ENCODE measurements around the gene SLC36A1.
"Not testable (repeated sequence)": the region's sequence is repeated elsewhere in the genome, so short reads cannot be mapped to it uniquely, and the experiment has no call there.

The SLC36A1 gene

GRCh38 chr5:151447174-151448037 lies at the start of gene SLC36A1:
Gene SLC36A1, plus strand, starts transcription at chr5:151447603. Its CDS starts 11,190 bp downstream, at chr5:151458793.
- peak; percentile 76 to 96 (median 86) for DNase-seq (ENCODE audit: low read depth in 3 of 3, low spot score in 1 of 3)

- DNase-seq (ENCODE audit: low read depth in 3 of 3, low spot score in 1 of 3) = no peak
These were observed 41.9 kb upstream of the SLC36A1 start for GRCh38 chr5:151405334-151406160.

GRCh38 chr5:151406322-151406947 lies 41.0 kb upstream of the SLC36A1 start:
- DNase-seq (ENCODE audit: low read depth in 3 of 3, low spot score in 1 of 3) = no peak

GRCh38 chr5:151408591-151409230 lies 38.7 kb upstream of the SLC36A1 start:
- no peak for DNase-seq (ENCODE audit: low read depth in 3 of 3, low spot score in 1 of 3)

GRCh38 chr5:151413800-151414199 lies 33.6 kb upstream of the SLC36A1 start:
- DNase-seq (ENCODE audit: low read depth in 3 of 3, low spot score in 1 of 3) = no peak

- no peak for DNase-seq (ENCODE audit: low read depth in 3 of 3, low spot score in 1 of 3)
These were observed 32.9 kb upstream of the SLC36A1 start for GRCh38 chr5:151414536-151414935.

- no peak for DNase-seq (ENCODE audit: low read depth in 3 of 3, low spot score in 1 of 3)
These were observed 29.7 kb upstream of the SLC36A1 start for GRCh38 chr5:151417712-151418111.

- DNase-seq (ENCODE audit: low read depth in 3 of 3, low spot score in 1 of 3) = no peak
These were observed 27.3 kb upstream of the SLC36A1 start for GRCh38 chr5:151420127-151420526.

GRCh38 chr5:151424892-151425523 lies 22.4 kb upstream of the SLC36A1 start:
- no peak for DNase-seq (ENCODE audit: low read depth in 3 of 3, low spot score in 1 of 3)

- DNase-seq (ENCODE audit: low read depth in 3 of 3, low spot score in 1 of 3) = not testable (repeated sequence)
These were observed 21.1 kb upstream of the SLC36A1 start for GRCh38 chr5:151426347-151426746.

- no peak for DNase-seq (ENCODE audit: low read depth in 3 of 3, low spot score in 1 of 3)
These were observed 20.1 kb upstream of the SLC36A1 start for GRCh38 chr5:151427258-151427657.

GRCh38 chr5:151430731-151431130 lies 16.7 kb upstream of the SLC36A1 start:
- no peak for DNase-seq (ENCODE audit: low read depth in 3 of 3, low spot score in 1 of 3)

- DNase-seq (ENCODE audit: low read depth in 3 of 3, low spot score in 1 of 3) = no peak
These were observed 15.7 kb upstream of the SLC36A1 start for GRCh38 chr5:151431666-151432065.

GRCh38 chr5:151432210-151432609 lies 15.2 kb upstream of the SLC36A1 start:
- no peak for DNase-seq (ENCODE audit: low read depth in 3 of 3, low spot score in 1 of 3)

GRCh38 chr5:151434570-151435237 lies 12.7 kb upstream of the SLC36A1 start:
- DNase-seq (ENCODE audit: low read depth in 3 of 3, low spot score in 1 of 3) = no peak

GRCh38 chr5:151448038-151448985 lies 909 bp downstream of the SLC36A1 start:
- peak in 1 of 3 donors; percentile 4 for DNase-seq (ENCODE audit: low read depth in 3 of 3, low spot score in 1 of 3)

GRCh38 chr5:151449297-151449696 lies 1.9 kb downstream of the SLC36A1 start:
- no peak for DNase-seq (ENCODE audit: low read depth in 3 of 3, low spot score in 1 of 3)

GRCh38 chr5:151449839-151450238 lies 2.4 kb downstream of the SLC36A1 start:
- no peak for DNase-seq (ENCODE audit: low read depth in 3 of 3, low spot score in 1 of 3)

GRCh38 chr5:151450605-151451004 lies 3.2 kb downstream of the SLC36A1 start:
- no peak for DNase-seq (ENCODE audit: low read depth in 3 of 3, low spot score in 1 of 3)

Data from stimulated activated CD4-positive, alpha-beta T cell treated with anti-CD3 and anti-CD28 coated beads, TNF-alpha, amount 100 ng/mL, for 1 hour (primary cell).